Stimulated activated CD8-positive, alpha-beta memory T cell treated with anti-CD3 and anti-CD28 coated beads, Interleukin-15, amount 100 ng/mL, for 24 hours (primary cell): ENCODE measurements around the gene RNF130.
"Not testable (repeated sequence)": the region's sequence is repeated elsewhere in the genome, so short reads cannot be mapped to it uniquely, and the experiment has no call there.

Experiments
- DNase-seq: peaks from one replicate; pipeline ENCODE4 v3.0.0-alpha.2; 2020; ENCODE audit warnings: low read depth

The RNF130 gene

GRCh38 chr5:179973391-179973790, 98.2 kb downstream of the RNF130 start:
- DNase-seq: no peak

- DNase-seq: no peak
Observed at GRCh38 chr5:179969110-179969509, 102.4 kb downstream of the RNF130 start.

GRCh38 chr5:179967489-179967888, 104.1 kb downstream of the RNF130 start:
- DNase-seq: no peak

- DNase-seq: no peak
Observed at GRCh38 chr5:179964015-179964414, 107.5 kb downstream of the RNF130 start.

GRCh38 chr5:179963375-179963774, 108.2 kb downstream of the RNF130 start:
- DNase-seq: no peak

GRCh38 chr5:179960204-179960831, 111.2 kb downstream of the RNF130 start:
- DNase-seq: no peak

- DNase-seq: no peak
Observed at GRCh38 chr5:179959641-179960040, 111.9 kb downstream of the RNF130 start.

GRCh38 chr5:179959118-179959517, 112.4 kb downstream of the RNF130 start:
- DNase-seq: not testable (repeated sequence)

- DNase-seq: no peak
Observed at GRCh38 chr5:179955630-179956029, 115.9 kb downstream of the RNF130 start.

GRCh38 chr5:179955062-179955461, 116.5 kb downstream of the RNF130 start:
- no peak for DNase-seq

GRCh38 chr5:179954434-179954833, 117.1 kb downstream of the RNF130 start:
- DNase-seq: no peak

- no peak for DNase-seq
Observed at GRCh38 chr5:179953987-179954386, 117.6 kb downstream of the RNF130 start.

GRCh38 chr5:179936976-179937681, 134.4 kb downstream of the RNF130 start:
- no peak for DNase-seq

GRCh38 chr5:179930788-179931473, 140.6 kb downstream of the RNF130 start:
- DNase-seq: no peak

GRCh38 chr5:179927824-179928223, 143.7 kb downstream of the RNF130 start:
- DNase-seq: no peak

GRCh38 chr5:179926657-179927056, 144.9 kb downstream of the RNF130 start:
- DNase-seq: no peak

GRCh38 chr5:179923436-179923835, 148.1 kb downstream of the RNF130 start:
- DNase-seq: no peak

- no peak for DNase-seq
Observed at GRCh38 chr5:179920175-179920574, 151.4 kb downstream of the RNF130 start.

GRCh38 chr5:179919487-179920060, 152.0 kb downstream of the RNF130 start:
- DNase-seq: no peak

GRCh38 chr5:179918742-179919486, 152.6 kb downstream of the RNF130 start:
- no peak for DNase-seq

- no peak for DNase-seq
Observed at GRCh38 chr5:179916523-179916922, 155.0 kb downstream of the RNF130 start.

- no peak for DNase-seq
Observed at GRCh38 chr5:179915406-179915935, 156.1 kb downstream of the RNF130 start.
